GM21447 (cell line): ENCODE data around the gene NEDD4L.
A peak's percentile ranks its signal among the peaks of the same experiment; 100 is the strongest.

Experiments
- ATAC-seq: cut with Tn5 transposase; IDR thresholded peaks from one replicate; pipeline ENCODE4 v1.9.1; 2021; ENCODE audit not compliant: unreplicated experiment

The NEDD4L gene

GRCh38 chr18:58309099-58309498 lies 265.1 kb downstream of the NEDD4L start:
- no peak for ATAC-seq

GRCh38 chr18:58309610-58310239 lies 265.7 kb downstream of the NEDD4L start:
- no peak for ATAC-seq

GRCh38 chr18:58310517-58310916 lies 266.5 kb downstream of the NEDD4L start:
- ATAC-seq: no peak

GRCh38 chr18:58311390-58311789 lies 267.4 kb downstream of the NEDD4L start:
- ATAC-seq: no peak

- ATAC-seq: no peak
Observed at GRCh38 chr18:58313491-58314032, 269.5 kb downstream of the NEDD4L start.

GRCh38 chr18:58314284-58314683 lies 270.3 kb downstream of the NEDD4L start:
- ATAC-seq: no peak

GRCh38 chr18:58315041-58315440 lies 271.0 kb downstream of the NEDD4L start:
- ATAC-seq: no peak

GRCh38 chr18:58315739-58316215 lies 271.8 kb downstream of the NEDD4L start:
- ATAC-seq: no peak

- peak; percentile 62 for ATAC-seq
Observed at GRCh38 chr18:58316396-58317342, 272.6 kb downstream of the NEDD4L start.

- no peak for ATAC-seq
Observed at GRCh38 chr18:58319719-58320118, 275.7 kb downstream of the NEDD4L start.

- ATAC-seq: no peak
Observed at GRCh38 chr18:58320907-58321561, 277.0 kb downstream of the NEDD4L start.

GRCh38 chr18:58321986-58322385 lies 278.0 kb downstream of the NEDD4L start:
- ATAC-seq: peak; percentile 69

GRCh38 chr18:58322464-58322863 lies 278.4 kb downstream of the NEDD4L start:
- ATAC-seq: no peak

GRCh38 chr18:58323866-58324762 lies 280.1 kb downstream of the NEDD4L start:
- ATAC-seq: no peak

- no peak for ATAC-seq
Observed at GRCh38 chr18:58324824-58325480, 280.9 kb downstream of the NEDD4L start.

- ATAC-seq: no peak
Observed at GRCh38 chr18:58325494-58325893, 281.5 kb downstream of the NEDD4L start.

- ATAC-seq: no peak
Observed at GRCh38 chr18:58334061-58334460, 290.0 kb downstream of the NEDD4L start.

- no peak for ATAC-seq
Observed at GRCh38 chr18:58335223-58335622, 291.2 kb downstream of the NEDD4L start.

- ATAC-seq: no peak
Observed at GRCh38 chr18:58335821-58336220, 291.8 kb downstream of the NEDD4L start.

- ATAC-seq: no peak
Observed at GRCh38 chr18:58336605-58337004, 292.6 kb downstream of the NEDD4L start.
